Retina (tissue), 1 donor: ENCODE measurements around the gene DDC.
"Not testable (repeated sequence)": the region's sequence is repeated elsewhere in the genome, so short reads cannot be mapped to it uniquely, and the experiment has no call there.

Source experiments
- DNase-seq: peaks from one replicate; pipeline ENCODE4 v3.0.0-alpha.2; 2016

The DDC gene

DNA sequence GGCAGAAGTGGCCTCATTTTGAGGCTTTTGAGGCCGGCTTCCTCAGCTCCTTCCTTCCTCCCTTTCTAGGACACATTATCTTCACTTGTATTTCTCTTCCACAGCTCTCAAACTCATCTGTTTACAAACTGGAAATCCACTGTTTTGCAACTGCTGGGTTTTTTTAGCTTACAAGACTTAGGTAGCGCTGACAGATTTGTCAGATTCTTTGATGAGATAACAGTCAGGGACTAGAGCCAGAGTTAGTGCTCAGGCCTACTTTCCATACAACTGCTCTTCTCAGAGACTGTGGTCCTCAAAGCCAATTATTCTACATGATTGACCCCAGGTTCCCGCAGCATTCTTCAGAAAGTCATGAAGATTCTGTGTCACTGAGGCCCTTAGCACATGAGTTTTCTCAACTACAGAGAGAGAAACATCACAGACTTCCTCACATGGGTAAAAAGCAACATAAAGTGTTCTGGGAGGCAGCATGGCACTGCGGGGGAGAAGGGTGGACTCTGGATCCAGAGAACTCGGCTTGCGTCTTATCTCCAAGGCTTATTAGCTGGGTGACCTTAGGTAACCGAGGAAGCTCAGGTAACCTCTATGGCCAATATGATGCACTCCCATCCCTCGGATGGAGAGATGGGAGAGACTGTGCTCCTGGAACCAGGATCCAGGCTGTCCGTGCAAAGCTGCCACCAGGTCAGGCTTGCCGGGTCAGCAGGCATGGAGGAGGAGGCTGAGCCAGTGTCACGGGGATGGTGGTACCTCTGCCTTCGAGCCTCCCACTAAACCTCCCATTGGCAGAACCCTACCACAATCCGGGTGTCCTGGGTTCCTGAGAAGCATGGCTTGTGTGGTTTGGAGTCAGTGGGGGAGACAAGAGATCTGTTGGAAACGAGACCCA is 10.5 kb downstream of the DDC start:
- no peak for DNase-seq

DNA sequence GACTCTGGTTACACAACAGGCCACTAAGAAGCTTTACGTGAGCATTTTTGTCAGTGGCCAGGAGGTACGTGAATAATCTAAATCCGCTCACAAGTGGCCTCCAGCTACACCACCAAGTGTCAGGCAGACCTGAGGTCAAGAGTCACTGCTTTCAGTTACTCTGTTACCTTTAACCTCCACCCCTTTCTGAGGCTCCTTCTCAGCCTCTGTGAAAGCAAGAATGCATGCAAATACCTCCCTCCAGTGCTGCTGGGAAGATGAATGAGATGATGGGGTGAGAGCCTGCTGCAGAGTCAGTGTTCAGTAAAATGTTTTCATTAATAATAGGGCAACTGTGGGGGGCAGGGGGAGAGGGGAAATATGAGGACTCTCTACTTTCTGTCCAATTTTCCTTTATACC is 11.2 kb downstream of the DDC start:
- DNase-seq, result no peak

DNA sequence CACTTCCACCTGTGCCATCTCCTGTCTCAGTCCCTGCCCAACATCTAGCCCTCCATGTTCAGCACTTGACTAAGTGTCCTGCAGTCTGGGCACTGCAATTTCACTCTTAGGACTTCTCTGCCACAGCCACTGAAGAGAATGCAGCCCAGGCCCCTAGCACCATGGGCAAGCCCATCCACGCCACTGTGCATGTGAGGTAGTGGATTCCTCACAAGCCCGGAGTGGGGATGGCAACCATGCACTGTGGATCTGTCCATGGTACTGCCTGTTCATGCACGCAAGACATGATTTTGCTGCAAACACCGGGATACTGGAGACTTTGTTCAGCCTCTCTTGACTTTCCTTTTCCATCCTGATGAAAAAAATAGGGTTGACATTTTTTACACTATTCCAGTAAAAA is 12.3 kb downstream of the DDC start:
- no peak for DNase-seq

DNA sequence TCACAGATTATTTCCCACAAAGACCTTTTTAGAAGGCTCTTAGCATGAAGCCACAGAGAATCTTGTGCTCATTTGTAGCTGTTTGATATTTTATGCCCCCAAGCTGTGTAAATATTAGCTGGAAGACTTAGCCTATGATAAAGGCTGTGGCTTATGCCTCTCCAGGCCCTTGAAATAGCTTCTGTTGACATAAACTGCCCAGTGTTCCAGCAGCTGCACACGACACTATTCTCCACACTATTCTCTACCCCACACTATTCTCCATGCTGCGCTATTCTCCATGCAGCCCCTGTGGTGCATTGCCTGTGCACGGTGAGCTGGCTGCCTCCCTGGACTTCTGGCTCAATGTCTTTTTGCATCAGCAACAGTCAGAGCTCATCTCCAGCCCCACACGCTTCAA is 13.1 kb downstream of the DDC start:
- peak; percentile 29 for DNase-seq

DNA sequence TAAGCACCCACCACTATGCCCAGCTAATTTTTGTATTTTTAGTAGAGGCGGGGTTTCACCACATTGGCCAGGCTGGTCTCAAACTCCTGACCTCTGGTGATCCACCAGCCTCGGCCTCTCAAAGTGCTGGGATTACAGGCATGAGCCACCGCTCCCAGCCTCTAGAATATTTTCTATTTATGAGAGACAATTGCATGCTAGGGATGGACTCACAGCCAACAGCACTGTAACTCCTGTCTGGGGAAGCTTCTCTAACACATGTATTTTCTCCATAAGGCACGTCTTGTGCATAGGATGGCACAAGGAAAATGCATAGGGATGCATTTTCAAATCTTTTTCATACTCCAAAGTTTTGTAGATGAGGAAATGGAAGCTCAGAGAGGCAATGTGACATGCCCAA is 19.6 kb downstream of the DDC start:
- not testable (repeated sequence) for DNase-seq

DNA sequence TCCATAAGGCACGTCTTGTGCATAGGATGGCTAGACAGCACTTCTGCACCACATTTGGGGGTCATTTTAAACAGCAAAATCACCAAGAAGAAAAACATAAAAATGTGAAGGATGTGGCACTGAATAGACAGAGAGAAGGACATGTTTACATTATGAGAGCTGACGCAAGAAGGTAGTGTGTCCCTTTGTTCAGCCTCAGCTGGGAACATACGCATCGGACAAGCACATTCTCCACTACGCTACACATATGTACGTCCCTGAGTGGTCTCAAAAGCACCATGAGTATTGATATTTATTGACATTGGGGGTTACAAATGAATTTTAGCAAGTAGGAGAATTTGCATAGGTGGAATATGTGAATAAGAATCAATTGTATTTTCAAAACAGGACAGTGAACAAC is 20.2 kb downstream of the DDC start:
- DNase-seq, result peak; percentile 2

DNA sequence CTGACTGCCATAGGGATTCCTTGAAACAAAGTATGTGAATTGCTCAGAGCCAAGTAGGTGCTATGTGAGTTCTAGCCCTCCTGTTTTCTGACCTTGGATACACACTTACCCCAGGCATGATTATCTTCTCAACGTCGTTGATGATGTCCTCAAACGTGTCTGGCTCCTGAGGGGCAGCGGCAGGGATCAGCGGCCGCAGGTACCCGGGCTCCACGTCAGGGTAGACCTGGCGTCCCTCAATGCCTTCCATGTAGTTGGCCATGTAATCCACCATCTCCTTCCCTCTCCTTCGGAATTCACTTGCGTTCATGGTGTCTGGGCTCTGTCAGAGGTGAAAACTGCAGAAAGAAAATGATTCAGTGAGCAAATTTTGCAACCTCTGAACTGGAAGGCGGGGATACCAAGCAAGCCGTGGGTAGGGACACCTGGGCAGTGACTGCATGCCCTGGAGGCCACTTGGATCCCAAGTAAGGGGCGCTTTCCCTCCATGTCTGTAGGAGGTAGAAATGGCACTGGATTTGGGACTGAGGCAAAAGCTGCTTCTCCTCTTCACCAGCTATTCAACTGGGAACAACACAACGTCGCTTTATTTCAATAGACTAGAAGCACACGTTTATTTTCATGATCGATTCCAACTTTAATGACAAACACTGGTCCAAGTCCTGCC is 21.3 kb downstream of the DDC start:
- DNase-seq, result no peak

DNA sequence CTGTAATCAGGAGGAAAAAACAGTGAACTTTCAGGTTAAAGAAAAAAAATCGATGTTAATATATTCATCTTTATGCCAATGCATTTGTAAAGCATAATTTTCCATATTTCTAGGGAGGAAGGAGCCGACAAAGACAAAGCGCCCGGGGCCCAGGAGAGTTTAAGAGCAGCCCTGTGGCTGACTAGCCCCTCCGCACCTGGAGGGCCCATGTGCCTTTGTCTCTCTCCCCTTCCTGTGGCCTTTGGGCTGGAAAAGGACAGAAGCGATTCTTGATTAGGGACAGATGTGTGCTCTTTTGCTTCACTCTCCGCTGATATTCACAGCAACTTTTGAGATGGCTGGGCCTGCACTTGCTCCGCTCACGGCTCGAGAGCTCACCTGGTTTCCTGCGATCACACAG is 23.1 kb downstream of the DDC start:
- no peak for DNase-seq

DNA sequence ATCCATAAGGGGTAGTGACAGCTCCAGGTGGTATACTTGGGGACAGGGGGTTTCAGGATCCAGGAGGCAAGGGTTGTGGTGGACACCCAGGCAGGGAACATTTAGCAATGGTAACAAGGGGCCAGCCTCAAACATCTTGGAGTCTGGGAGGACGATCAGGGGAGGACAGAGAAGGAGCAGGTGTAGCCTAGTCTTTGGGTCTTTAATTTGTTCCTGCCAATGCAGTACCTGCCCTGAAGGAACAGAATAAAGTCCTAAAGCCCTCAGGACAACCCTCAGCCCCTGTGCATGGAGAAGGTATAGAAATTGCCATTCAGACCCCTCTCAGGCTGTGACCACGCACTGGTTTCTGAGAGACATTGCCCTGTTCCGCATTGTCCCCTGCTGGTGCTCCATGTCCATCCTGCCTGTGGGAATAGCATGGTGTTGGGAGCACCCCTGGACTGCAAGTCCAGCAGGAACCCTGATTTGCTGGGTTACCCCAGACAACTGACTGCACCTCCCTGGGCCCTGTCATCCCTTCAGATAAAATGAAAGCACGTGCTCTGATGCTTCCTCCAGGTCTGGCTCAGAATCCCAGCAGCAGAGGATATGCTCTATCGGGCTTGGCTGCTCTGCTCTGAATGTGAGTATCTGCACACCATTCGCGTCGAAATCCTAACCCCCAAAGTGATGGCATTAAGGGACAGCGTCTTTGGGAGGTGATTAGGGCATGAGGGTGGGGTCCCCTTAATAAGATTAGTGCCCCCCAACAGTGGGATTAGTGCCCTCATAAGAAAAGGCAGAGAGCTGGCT is 24.2 kb downstream of the DDC start:
- no peak for DNase-seq

DNA sequence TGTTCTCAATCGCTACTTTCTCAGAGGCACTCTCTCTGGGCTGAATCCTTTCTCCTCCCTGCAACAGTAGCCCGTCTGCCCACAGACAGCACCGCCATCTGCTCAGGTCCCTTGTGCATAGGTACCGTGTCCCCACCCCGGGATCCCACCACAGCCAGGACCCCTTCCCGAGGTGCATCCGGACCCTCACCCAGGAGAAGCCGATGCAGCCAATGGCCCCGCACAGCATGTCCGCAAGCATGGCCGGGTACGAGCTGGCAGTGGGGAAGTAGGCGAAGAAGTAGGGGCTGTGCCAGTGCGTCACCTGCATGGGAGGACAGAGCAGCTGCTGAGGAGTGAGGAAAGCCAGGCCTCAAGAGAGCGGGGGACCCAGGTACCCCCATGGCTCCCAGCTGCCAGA is 25.5 kb downstream of the DDC start:
- DNase-seq, result no peak

DNA sequence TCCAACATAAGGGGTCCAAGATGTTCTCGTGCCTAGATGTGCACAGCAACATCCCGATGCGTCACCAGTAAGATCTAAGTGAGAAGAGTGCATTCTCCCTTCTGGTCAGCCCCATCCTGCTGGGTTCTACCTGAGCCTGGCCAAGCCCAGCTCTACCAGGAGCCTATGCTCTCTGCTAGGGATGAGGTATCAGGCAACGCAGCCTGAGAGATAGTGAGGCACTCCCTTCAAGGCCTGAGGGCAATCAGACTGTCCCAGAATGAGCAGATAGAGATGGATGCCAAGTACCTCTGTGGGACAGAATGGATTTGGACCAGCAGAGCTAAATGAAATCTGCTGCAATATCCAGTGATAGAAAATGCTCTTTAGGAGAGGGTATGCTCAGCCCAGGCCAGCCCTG is 26.7 kb downstream of the DDC start:
- DNase-seq, result no peak

DNA sequence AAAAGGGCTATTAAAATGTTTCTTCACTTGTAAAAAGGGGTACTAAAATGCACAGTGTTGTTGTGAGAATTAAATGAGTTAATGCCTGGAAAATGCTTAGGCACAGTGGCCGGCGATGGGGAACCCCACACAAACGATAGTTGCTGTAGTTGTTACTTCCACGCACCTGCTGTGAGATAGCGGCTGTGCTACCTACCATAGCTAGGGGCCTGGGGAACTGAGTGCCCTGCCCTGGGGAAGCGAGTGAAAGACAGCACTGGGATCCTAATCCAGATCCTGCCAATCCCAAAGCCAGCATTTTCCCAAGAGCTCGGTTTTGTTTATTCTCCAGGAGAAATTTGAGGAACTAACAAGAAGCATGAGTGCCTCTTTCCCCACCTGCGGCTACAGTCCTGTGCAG is 27.8 kb downstream of the DDC start:
- DNase-seq, result no peak

DNA sequence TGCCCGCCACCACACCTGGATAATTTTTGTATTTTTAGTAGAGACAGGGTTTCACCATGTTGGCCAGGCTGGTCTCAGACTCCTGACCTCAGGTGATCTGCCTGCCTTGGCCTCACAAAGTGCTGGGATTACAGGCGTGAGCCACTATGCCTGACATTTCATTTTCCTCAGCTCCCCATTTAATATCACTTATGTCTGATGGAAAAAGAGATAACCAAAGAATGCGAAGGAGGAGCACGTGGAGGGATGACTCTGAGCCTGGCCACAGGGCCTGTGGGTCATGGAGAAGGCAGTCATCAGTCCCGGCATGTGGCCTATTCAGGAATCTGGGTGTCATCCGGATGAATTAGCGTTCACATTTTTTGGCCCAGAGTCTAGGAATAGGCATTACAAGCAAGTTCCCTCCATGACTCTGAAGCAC is 29.9 kb downstream of the DDC start:
- DNase-seq, result not testable (repeated sequence)

DNA sequence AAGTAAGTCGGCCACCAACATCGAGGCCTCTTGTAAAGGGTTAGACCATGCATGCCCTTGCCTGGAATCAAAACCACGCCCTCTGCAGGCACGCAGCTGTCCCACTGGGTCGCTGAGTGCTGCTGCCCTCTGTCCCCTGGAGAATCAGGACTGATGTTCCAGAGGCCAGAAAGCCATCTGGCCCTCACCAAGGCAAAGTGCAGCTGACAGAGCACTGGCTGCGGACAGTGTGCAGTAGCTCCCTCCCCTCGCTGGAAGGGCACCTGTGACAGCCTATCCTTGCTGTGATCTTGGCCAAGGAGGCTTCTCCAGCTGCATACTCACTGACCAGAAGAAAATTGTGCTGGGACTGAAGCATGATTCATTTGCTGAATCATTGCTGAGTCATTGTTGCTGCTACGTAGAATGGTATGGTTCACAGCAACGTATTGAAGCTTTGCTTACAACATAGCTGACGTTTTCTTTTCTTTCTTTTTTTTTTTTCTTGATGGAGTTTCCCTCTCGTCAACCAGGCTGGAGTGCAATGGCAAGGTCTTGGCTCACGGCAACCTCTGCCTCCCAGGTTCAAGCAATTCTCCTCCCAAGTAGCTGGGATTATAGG is 30.4 kb downstream of the DDC start:
- DNase-seq, result peak; percentile 41

DNA sequence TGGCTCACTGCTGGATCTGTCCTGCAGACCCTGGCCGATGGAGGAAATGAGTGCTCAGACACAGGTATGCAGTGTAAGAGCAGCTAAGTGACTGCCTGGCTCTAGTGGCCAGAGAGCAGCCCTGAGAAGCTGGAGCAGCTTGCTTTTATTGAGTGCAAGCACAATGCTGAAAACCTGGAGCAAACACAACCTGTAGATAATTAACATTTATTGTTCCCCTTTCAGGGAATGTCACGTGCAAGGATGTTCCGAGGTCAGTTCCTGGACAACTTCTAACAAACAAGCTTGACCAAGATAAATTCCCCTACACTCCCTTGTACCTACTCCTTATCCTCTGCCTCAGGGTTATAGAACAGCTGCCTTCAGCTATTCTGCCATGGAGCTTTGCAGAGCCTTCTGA is 31.3 kb downstream of the DDC start:
- DNase-seq, result no peak

DNA sequence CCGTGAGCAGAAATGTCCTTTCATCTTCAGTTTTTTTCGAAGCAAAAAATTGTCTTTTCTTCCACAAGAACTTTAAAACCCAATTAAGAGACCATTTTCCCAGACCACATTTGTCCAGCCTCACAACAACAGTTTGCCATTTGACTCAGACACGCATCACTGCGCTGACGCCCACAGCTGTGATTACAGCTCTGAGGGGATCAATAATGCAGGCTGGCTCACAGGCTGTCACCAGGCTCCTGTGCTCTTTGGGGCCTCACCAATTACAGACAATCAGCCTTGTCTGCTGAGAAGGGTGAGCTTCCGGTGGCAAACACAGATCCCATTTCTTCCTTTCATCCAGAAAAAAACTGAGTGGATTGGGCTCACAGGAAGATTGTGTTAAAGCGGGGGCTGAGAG is 33.3 kb downstream of the DDC start:
- peak; percentile 89 for DNase-seq

DNA sequence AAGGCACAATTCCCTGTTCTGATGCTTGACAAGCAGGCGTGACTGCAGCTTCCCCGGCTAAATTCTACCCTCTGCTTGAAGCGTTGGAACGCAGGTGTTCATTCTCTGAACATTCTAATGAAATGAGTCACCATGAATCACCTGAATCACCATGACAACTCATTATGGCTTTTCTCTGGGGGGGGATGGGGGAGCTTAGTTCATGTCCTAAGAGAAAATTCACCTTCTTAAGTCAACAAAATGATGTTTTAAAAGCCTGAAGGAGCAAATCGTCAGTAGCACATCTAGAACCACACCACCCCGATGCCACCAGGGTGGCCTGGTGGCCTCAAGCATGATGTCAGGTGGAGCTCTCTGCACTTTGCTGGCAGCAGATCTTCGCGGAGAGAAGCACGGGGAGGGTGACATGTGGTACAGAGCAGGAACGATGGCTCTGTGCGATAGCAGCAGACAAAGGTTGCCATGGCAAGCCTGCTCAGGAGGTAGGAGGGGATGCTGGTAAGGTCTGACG is 33.7 kb downstream of the DDC start:
- DNase-seq, result no peak

DNA sequence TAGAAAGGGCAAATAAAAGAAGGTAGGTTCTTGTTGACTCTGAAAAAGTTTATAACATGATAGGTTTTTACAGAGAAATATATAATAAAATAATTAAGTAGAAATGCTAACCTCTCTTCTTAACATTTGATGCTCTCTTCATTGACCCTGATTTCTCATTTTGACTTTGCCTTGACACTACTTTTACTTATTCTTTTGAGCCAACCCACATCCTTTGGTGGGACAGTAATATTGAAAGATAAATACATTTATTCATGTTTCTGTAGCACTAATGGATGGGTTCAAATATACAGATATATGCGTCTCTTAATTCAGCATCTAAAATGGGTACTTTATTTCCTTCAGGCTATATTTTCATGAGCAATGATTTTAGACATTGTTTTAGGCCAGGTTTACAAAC is 34.4 kb downstream of the DDC start:
- no peak for DNase-seq

DNA sequence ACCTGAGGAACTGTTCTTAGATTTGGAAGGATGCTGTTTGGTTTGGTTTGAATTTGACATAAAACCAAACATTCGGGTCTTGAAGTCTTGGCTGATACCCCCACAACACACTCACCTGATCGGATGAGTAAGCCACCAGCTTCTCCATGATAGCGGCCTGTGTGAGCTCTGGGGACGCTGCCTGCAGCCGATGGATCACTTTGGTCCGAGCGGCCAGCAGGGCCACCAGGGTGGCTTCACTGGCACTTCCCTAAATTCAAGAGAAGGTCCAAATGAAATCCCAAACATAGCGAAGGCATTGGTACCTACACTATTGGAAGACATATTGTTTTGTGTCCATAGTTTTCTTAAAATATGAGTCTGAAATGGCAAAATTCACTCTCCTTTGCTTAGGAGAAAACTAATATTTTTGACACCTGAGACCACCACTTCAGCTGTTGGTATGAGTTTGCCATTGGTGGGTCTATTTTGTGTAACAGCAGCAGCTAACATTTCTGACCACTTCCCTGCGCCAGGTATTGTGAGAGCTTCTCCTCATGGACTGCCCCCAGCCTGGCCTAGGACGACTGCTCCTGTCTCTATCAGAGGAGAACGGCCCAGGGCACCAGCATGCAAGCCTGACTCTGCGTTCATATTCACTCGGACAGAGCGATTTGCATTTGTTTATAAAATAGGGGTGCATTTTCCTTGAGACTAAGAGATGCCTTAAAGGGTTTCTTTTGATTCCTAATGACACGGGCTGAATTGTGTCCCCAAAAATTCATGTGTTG is 35.9 kb downstream of the DDC start:
- DNase-seq, result no peak

DNA sequence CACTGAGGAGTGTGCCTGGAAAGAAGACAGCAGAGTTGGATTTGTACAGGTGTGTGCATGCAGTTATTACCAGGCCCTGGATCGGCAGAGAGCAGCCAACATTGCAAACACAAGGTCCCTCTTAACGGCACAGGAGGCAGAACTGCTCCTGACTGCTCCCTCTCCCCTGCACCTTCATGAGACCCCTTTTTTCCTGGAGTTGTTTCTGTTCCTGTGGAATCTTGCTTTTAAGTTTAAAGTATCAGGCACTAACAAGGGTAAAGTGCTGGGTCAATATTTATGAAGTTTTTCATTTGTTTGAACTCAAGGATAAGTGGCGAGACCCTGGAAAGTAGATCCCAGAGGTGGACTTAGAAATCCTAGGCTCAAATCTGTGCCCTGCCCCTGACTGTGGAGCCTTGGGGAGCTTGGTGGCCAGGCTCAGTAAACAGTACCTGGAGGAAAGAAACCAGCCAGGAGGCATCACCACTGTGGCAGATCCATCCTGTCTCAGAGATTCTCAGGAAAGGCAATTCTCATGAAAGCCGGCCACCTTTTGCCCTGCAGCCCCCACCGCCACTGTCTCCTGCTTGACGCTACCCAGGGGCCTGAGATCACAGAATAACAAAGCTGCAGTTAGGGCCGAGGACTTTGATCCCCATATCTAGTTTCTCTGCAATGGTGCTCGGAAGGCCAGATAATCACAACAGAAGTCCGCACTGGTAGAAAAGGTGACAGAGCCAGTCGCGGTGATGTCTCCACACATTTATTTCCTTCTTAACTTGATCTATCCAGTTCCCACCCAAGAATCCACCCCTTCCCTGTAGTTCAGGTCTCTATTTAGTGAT is 36.7 kb downstream of the DDC start:
- DNase-seq, result no peak

DNA sequence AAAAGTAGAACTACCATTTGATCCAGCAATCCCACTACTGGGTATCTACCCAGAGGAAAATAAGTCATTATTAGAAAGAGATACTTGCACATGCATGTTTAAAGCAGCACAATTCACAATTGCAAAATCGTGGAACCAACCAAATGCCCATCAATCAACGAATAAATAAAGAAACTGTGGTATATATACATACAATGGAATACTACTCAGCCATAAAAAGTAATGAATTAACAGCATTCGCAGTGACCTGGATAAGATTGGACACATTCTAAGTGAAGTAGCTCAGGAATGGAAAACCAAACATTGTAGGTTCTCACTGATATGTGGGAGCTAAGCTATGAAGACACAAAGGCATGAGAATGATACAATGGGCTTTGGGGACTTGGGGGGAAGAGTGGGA is 45.9 kb downstream of the DDC start:
- not testable (repeated sequence) for DNase-seq
